Measurements from ENCODE around the gene TMC5. TPM values are rescaled to one million over a fixed set of nuclear protein-coding genes. Genes with fewer than 3 reads are reported as not detected.

The TMC5 gene
- total RNA-seq, 4 donors from 2014 or later: not detected

GRCh38 chr16:19424478-19424877 lies 6.8 kb downstream of the TMC5 start:
- Histone ChIP-seq H3K36me3 (no peaks in the 10 kb centered on the region), H3K27ac (no peak overlapping the region), H3K4me3 (no peak overlapping the region), H3K4me1 (no peaks in the 10 kb centered on the region), H3K27me3 (no peaks in the 10 kb centered on the region), H3K9me3 (no peaks in the 10 kb centered on the region)
- no peak for DNase-seq (ENCODE audit: low spot score in 2 of 2)
- TF ChIP-seq EP300 (IDR thresholded peaks at IDR 0.05): no peak
- no peak for TF ChIP-seq POLR2A (IDR thresholded peaks at IDR 0.05)
- TF ChIP-seq, protein P1, sequence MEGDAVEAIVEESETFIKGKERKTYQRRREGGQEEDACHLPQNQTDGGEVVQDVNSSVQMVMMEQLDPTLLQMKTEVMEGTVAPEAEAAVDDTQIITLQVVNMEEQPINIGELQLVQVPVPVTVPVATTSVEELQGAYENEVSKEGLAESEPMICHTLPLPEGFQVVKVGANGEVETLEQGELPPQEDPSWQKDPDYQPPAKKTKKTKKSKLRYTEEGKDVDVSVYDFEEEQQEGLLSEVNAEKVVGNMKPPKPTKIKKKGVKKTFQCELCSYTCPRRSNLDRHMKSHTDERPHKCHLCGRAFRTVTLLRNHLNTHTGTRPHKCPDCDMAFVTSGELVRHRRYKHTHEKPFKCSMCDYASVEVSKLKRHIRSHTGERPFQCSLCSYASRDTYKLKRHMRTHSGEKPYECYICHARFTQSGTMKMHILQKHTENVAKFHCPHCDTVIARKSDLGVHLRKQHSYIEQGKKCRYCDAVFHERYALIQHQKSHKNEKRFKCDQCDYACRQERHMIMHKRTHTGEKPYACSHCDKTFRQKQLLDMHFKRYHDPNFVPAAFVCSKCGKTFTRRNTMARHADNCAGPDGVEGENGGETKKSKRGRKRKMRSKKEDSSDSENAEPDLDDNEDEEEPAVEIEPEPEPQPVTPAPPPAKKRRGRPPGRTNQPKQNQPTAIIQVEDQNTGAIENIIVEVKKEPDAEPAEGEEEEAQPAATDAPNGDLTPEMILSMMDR (IDR thresholded peaks at IDR 0.05): no peak
- 90 to 95% methylated on average over 8 of the region's 8 CpGs for WGBS, 2 donors

GRCh38 chr16:19430345-19430744 lies 12.7 kb downstream of the TMC5 start:
- Histone ChIP-seq H3K4me3 (no peak overlapping the region), H3K4me1 (no peaks in the 10 kb centered on the region), H3K27ac (peak overlapping the region in 1 of 4 donors; percentile 26), H3K9me3 (no peaks in the 10 kb centered on the region), H3K36me3 (no peaks in the 10 kb centered on the region), H3K27me3 (no peaks in the 10 kb centered on the region)
- no peak for DNase-seq (ENCODE audit: low spot score in 2 of 2)
- WGBS, 2 donors: 89% methylated on average over 3 of the region's 3 CpGs
- TF ChIP-seq, protein P1 (IDR thresholded peaks at IDR 0.05): no peak
- no peak for TF ChIP-seq POLR2A (IDR thresholded peaks at IDR 0.05)
- no peak for TF ChIP-seq EP300 (IDR thresholded peaks at IDR 0.05)

GRCh38 chr16:19431636-19432340 lies 14.1 kb downstream of the TMC5 start:
- Histone ChIP-seq H3K4me1 (no peaks in the 10 kb centered on the region), H3K27ac (peak overlapping the region in 1 of 4 donors; percentile 32), H3K27me3 (no peaks in the 10 kb centered on the region), H3K9me3 (no peaks in the 10 kb centered on the region), H3K4me3 (no peak overlapping the region), H3K36me3 (no peaks in the 10 kb centered on the region)
- no peak for TF ChIP-seq POLR2A (IDR thresholded peaks at IDR 0.05)
- TF ChIP-seq, protein P1 (IDR thresholded peaks at IDR 0.05): no peak
- 80 to 84% methylated on average over 6 of the region's 6 CpGs for WGBS, 2 donors
- DNase-seq (ENCODE audit: low spot score in 2 of 2): no peak

DNA sequence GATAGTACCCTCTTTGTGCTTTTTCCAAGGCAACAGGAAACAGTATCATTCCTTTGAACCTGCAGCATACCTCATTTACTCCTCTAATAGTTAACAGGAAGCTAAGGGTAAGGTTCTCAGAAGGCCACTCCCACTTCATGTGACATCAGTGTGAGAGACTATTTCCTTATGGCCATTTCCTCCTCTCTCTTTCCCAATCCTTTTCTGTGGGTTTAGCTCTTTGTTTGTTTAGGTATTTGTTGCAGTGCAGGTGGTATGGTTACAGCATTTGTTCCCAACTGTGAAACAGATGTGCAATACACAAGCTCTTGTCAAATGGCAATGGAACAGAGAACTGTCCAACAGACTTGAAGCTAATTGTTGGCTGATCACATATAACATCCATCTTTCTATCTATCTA lies 14.7 kb downstream of the TMC5 start:
- Histone ChIP-seq H3K4me1 (no peaks in the 10 kb centered on the region), H3K27ac (peak overlapping the region in 1 of 4 donors; percentile 32), H3K27me3 (no peaks in the 10 kb centered on the region), H3K36me3 (no peaks in the 10 kb centered on the region), H3K9me3 (no peaks in the 10 kb centered on the region), H3K4me3 (no peak overlapping the region)
- TF ChIP-seq, protein P1 (IDR thresholded peaks at IDR 0.05): no peak
- no peak for TF ChIP-seq POLR2A (IDR thresholded peaks at IDR 0.05)
- no peak for TF ChIP-seq EP300 (IDR thresholded peaks at IDR 0.05)
- no peak for DNase-seq (ENCODE audit: low spot score in 2 of 2)

DNA sequence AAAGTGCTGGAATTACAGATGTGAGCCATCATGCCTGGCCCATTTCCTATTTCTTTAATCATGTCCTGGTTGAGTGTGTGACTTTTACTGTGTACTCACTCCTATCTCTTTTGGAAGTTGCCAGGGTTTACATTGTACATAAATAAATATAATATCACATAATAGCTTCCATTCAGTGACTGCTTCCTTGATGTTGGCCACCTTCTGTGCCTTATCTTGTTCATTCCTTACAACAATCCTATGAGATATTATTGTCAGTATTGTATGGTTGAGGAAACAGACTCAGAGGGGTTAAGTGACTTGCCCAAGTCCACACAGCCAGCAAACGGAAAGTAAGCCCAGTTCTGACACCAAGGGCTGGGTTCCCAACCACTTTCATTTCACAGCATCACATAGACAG lies 16.9 kb downstream of the TMC5 start:
- no peak overlapping the region for H3K4me3 ChIP-seq
- H3K9me3 ChIP-seq: no peaks in the 10 kb centered on the region
- DNase-seq (ENCODE audit: low spot score in 2 of 2): no peak
- no peaks in the 10 kb centered on the region for H3K4me1 ChIP-seq
- 29 to 54% methylated on average over 1 of the region's 1 CpG for WGBS, 2 donors
- no peaks in the 10 kb centered on the region for H3K27me3 ChIP-seq
- no peak overlapping the region for H3K27ac ChIP-seq
- TF ChIP-seq, protein P1 (IDR thresholded peaks at IDR 0.05): no peak
- no peak for TF ChIP-seq EP300 (IDR thresholded peaks at IDR 0.05)
- no peak for TF ChIP-seq POLR2A (IDR thresholded peaks at IDR 0.05)
- no peaks in the 10 kb centered on the region for H3K36me3 ChIP-seq

Measured in tibial nerve (tissue), 4 donors.